ENCODE measurements around the gene TNFRSF21.
"Not testable (repeated sequence)": the region's sequence is repeated elsewhere in the genome, so short reads cannot be mapped to it uniquely, and the experiment has no call there.

The TNFRSF21 gene

DNA sequence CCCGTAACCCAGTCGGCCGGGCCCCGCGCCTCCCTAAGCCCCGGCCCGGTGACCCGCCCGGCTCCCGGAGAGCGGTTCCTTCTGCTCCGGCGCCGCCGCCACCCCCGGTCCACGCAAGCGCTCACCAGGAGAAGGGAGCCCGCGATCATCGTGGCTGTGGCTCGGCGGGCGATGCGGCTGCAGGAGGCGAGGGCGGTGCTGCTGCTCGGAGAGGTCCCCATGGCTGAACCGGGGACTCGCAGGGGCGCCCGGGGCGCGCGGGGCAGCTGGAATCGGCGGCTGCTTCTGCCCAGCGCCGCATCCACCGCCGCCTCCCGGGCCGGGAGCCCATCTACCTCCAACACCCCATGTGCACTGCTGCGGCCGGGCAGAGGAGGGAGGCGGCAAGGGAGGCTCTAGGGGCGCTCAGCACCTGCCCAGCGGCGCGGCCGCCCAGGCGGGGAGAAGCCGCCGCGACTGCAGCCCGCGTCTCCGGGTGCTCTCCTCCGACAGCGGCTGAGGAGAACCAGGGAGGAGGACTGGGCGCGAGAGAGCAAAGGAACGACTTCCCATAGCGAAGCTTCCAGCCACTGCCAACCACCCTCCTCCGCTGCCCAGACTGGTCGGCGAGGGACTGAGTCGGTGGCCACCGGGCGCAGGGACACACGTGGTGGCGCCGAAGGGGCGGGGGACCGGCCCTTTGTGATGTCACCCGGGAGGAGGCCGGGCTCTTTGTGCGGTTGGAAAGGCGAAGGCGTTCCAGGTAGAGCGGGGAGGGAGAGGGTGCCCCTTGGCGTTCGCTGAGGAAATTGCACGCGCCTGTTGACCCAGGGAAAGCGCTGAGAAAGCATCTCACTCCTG lies at the start of gene TNFRSF21:
TNFRSF21 (minus strand) TSS at position 615 of the 840 bp plus-strand sequence; CDS start at position 221, 394 bp downstream.
- peak; percentile 65 for DNase-seq

GRCh38 chr6:47358440-47359225 lies 48.9 kb upstream of the TNFRSF21 start:
- no peak for DNase-seq

- DNase-seq, result no peak
Measured at GRCh38 chr6:47357827-47358226, 48.1 kb upstream of the TNFRSF21 start.

DNA sequence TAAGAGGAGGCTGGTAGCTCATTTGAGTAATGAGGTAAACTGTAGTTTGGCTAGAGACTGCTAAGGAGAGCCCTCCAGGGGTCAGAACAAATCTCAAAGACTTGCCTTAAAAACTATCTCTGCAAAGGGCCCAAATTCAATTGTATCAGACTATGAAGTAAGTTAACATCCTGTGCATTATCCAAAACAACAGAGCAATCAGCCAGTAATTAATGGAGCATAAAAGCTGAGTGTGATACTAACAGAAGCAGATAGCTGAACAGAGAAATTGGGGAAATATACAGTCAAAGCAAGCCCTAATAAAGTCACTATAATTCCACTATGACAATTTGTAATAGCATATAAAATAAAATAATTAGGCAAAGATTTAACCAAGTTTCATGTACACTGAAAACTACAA lies 45.8 kb upstream of the TNFRSF21 start:
- DNase-seq, result no peak

DNA sequence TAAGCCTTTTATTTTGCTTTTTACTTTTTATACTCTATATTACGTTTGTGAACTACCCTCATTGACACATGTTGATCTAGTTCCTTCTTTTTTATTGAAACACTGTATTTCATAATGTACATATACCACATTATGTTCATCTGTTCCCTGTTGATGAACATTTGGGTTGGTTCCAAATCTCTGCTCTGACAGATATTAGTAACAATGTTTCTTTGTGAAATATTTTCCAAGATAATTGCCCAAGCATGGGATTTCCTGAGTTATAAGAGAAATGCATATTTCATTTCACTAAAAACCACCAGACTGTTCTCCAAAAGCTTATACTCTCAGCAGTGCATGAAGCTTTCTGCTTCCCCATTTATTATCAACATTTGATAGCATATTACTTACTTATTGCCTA lies 44.2 kb upstream of the TNFRSF21 start:
- DNase-seq, result no peak

DNA sequence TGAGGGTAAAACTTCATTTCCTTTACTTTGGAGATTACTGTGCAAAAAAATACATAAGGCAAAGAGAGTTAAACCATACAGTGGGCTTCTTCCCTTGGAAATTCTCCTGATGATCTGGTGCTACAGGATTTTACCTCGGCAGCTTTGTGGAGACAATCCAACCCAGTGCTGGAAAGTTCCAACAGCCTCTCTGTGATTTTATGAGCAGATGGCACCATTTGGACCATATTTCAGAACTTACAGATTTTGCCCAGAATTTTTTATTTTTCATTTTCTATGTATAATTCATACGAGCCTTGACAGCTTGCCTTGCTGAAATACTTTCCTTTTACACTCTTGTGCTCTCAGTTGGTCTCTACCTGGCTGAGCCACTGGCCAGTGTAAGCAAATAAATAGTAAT lies 43.3 kb upstream of the TNFRSF21 start:
- DNase-seq, result no peak

DNA sequence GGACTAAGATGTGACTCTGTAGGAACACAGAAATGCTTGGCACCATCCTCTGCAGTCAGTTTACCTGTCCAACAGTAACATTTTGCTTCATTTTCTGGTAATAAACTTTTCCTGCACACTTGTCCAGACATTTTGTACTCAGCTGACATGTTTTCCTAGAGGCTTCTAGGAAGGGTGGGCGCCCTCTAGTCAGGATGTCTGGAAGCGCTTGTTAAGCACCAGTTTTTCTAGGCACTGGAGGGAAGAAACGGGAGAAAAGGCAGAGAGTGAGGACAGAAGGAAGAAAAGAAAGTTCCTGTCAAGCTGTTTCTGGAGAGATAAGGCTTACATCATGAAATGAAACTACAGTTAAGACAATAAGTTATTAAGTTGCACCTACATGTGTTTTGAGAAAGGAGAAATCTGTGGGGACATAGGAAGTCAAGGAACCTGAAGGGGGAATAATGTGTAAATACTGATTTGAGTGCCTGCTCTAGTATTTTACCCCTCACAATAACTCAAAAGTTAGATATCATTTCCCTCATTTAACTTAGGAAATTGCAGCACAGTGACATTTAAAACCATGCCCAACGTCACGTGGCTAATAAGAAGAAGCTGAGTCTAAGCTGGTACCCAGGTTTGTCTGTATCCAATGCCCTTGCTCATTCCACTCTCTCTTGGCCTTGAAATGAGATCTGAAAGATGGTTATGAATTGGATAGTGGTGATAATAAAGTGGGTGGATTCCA lies 42.7 kb upstream of the TNFRSF21 start:
- no peak for DNase-seq

GRCh38 chr6:47351621-47352020 lies 41.9 kb upstream of the TNFRSF21 start:
- DNase-seq, result no peak

DNA sequence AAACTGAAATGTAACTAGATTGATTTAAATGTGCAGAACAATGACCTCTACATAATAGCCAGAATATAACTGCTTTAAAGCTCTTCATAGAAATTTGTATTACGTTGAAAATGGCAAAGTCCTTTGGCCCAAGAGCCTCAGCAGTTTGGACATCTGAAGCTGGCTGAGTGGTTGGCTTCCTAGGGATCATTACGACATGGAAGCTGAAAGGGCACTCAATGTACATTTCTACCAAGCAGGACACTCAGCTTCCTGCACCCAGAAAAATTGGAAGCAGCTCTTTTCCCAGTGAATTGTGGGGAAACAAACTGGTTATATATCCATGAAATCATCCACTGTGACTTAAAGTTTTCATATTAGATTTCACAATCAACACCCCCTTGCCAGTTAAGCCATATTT lies 40.2 kb upstream of the TNFRSF21 start:
- no peak for DNase-seq

DNA sequence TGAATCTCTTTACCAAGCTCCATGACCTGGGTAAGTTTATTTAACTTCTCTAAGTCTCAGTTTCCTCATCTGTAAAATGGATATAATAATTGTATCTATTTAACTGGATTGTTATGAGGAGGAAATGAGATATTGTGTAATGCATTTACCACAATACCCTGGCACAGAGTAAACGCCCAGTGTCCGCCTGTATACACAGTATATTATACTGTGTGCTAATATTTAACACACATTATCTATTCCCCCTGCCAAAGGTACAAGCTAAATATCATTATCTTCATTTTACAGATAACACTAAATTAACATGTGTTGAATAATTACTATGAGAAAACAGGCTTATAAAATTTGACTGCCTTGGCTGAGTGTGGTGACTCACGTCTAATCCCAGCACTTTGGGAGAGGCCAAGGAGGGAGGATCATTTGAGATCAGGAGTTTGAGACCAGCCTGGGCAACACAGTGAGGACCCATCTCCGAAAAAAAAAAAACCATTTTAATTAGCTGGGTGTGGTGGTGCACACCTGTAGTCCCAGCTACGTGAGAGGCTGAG lies 38.7 kb upstream of the TNFRSF21 start:
- DNase-seq, result no peak

- DNase-seq, result no peak
Measured at GRCh38 chr6:47345761-47346160, 36.1 kb upstream of the TNFRSF21 start.

- no peak for DNase-seq
Measured at GRCh38 chr6:47344022-47344421, 34.3 kb upstream of the TNFRSF21 start.

DNA sequence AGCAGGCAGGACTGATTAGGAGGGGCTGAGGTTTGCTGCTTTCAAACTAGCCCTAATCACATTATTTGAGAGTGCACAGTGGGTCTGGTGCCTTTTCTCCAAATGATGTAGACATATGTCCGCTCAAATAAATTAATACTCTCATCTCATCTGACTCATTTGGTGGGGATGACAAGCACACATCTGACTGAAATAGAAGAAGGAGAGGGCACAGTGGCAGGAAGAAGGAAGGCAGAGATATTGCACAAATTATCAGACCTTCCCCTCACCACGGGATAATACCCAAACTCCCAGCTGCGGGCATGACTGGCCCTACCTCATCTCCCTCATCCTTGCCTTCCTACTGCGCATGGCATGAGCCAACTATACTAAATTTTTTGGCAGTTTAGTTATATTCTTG lies 33.9 kb upstream of the TNFRSF21 start:
- DNase-seq, result no peak

DNA sequence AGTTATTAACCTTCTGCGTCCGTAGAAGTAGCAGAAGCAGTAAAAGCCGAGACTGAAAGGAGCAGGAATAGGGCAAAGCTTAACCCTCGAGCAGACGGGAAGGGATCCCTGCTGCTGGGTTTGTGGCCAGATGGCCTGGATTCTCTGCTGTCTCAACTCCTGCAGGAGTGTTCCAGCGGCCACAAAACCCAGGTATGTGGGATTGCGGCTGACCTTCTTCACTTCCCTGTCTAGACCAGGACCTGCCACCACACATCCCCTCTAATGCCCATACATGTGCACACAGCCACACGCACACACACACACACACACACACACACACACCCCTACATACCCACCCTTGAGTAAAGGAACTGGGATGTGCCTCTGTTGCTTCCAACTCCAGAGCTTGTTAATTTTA lies 33.1 kb upstream of the TNFRSF21 start:
- DNase-seq, result no peak

- no peak for DNase-seq
Measured at GRCh38 chr6:47337519-47337918, 27.8 kb upstream of the TNFRSF21 start.

DNA sequence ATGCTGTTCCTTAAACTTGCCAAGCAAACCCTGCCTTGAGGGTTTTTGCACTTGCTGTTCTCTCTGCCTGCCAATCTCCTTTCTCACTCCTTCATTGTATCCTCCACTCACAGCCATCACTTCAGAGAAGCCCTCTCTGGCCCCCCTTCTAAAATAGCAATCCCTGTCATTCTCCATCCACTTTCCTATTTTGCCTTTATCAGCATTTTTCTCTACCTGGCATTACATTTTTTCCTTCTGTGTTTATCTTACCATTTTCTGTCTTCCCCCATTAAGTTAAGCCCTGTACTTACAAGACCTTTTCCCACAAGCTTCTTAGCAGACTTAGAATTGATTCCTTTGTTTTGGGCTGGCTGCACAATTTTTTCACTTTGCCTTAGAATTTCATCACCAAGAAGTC lies 26.6 kb upstream of the TNFRSF21 start:
- DNase-seq, result no peak

DNA sequence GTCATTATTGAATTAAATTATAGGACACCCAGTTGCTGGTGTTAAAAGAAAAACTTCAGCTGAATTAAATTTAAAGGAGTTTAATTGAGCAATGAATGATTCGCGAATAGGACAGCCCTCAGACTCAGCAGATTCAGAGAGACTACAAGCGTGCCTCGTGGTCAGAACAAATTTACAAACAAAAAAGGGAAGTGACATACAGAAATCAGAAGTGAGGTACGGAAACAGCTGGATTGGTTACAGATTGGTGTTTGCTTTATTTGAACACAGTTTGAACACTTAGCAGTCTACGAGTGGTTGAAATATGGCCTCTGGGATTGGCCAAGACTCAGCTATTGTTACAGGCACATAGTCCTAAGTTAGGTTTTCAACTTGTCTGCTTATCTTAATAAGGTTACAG lies 25.8 kb upstream of the TNFRSF21 start:
- DNase-seq, result no peak

- DNase-seq, result no peak
Measured at GRCh38 chr6:47334334-47334733, 24.6 kb upstream of the TNFRSF21 start.

GRCh38 chr6:47328606-47329005 lies 18.9 kb upstream of the TNFRSF21 start:
- not testable (repeated sequence) for DNase-seq

DNA sequence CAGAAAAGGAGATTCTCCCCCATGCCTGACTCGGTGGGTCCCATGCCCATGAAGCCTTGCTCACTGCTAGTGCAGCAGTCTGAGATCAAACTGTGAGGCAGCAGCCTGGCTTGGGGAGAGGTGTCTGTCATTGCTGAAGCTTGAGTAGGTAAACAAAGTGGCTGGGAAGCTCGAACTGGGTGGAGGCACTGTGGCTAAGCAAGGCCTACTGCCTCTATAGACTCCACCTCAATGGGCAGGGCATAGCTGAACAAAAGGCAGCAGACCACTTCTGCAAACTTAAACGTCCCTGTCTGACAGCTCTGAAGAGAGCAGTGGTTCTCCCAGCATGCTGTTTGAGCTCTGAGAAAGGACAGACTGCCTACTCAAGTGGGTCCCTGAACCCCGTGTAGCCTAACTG lies 18.4 kb upstream of the TNFRSF21 start:
- not testable (repeated sequence) for DNase-seq

DNA sequence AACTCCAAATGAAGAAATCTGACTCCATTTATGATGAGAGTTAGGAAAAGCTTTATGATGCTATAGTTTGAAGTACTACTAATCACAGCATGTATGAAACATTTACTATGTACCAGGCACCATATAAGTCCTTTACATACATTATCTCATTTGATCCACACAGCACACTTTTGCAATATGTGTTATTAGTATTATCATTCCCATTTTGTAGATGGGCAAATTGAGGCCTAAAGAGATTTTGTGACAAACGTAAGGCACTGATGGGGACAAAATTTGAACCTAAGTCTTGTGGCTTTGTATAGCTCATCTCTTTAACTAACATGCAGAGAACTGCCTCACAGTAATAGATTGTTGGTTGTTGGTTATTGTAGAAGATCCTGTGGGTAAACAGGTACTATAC lies 14.2 kb upstream of the TNFRSF21 start:
- DNase-seq, result no peak

DNA sequence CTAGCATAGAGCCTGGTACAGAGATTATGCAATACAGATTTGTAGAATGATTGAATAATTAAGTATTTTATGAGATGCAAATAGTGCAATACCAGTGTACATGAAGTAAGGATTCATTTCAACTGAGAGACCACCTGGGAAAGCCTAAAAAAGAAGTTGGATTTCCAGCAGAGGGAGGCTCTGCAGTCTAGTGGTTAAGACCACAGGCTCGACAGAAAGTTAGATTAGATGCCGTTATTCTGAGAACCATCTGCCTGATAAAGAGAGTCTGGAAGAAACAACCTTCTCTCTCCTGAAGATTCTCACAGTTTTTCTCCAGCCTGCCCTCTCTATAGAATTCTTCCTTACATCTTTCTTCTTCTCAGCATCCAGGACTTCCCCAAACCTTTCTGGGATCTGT lies 13.6 kb upstream of the TNFRSF21 start:
- no peak for DNase-seq

- DNase-seq, result no peak
Measured at GRCh38 chr6:47321577-47321976, 11.9 kb upstream of the TNFRSF21 start.

All from DMS79 (cell line).